CD4-positive, alpha-beta memory T cell (primary cell): ENCODE measurements around the gene MSI2. TPM values are rescaled to one million over a fixed set of nuclear protein-coding genes. Genes with fewer than 3 reads are reported as not detected.

Source experiments
- CTCF ChIA-PET: fragments of 350-600 bp; sonication (Branson Sonifier 250); formaldehyde crosslinking; loops from one replicate; lab custom pipeline; 2021; ENCODE audit warnings: inconsistent platforms; ENCODE audit not compliant: partially characterized antibody; lab: Charles Lee
- POLR2A ChIA-PET: fragments of 350-600 bp; sonication (Branson Sonifier 250); formaldehyde crosslinking; loops from one replicate; lab custom pipeline; 2021; ENCODE audit not compliant: partially characterized antibody; lab: Charles Lee
- DNase-seq, 5 donors: peaks; one replicate each; pipeline versions ENCODE4 v3.0.0 to v3.0.0-alpha.2; 2020 to 2022; ENCODE audit warnings: mixed read lengths in 1 of 5
- H3K27ac ChIP-seq: one replicate; pipeline ENCODE4 v1.7.0; 2013; ENCODE audit warnings: low read depth, low read length
- H3K27me3 ChIP-seq: 2 replicates; pipeline ENCODE4 v1.7.0; 2013; ENCODE audit warnings: mild to moderate bottlenecking, low read length, moderate library complexity; ENCODE audit not compliant: insufficient read depth
- H3K36me3 ChIP-seq: 2 replicates; pipeline ENCODE4 v1.7.0; 2013; ENCODE audit warnings: mild to moderate bottlenecking, low read length, moderate library complexity; ENCODE audit not compliant: insufficient read depth
- H3K4me1 ChIP-seq: 2 replicates; pipeline ENCODE4 v1.7.0; 2013; ENCODE audit warnings: mild to moderate bottlenecking, low read length, moderate library complexity; ENCODE audit not compliant: insufficient read depth
- H3K4me3 ChIP-seq, 2 donors: one replicate each; pipeline ENCODE4 v1.7.0; 2013; ENCODE audit warnings: low read length in 2 of 2, mild to moderate bottlenecking in 1 of 2
- H3K9me3 ChIP-seq, 2 donors: one replicate each; pipeline ENCODE4 v1.7.0; 2013; ENCODE audit warnings: low read length in 2 of 2, control low read depth in 1 of 2; ENCODE audit not compliant: control insufficient read depth in 1 of 2
- H3K27ac Mint-ChIP-seq, 7 donors: one replicate each; pipeline ENCODE4 v1.8.0; 2020 to 2021; ENCODE audit warnings: mixed read lengths in 7 of 7, mild to moderate bottlenecking in 6 of 7, inconsistent platforms in 3 of 7, moderate library complexity in 3 of 7
- H3K27me3 Mint-ChIP-seq, 2 donors: one replicate each; pipeline ENCODE4 v1.8.0; 2020 to 2021; ENCODE audit warnings: mixed read lengths in 2 of 2
- H3K36me3 Mint-ChIP-seq, 2 donors: one replicate each; pipeline ENCODE4 v1.8.0; 2020 to 2021; ENCODE audit warnings: mixed read lengths in 2 of 2, inconsistent platforms in 1 of 2, mild to moderate bottlenecking in 1 of 2
- H3K4me1 Mint-ChIP-seq, 4 donors: one replicate each; pipeline ENCODE4 v1.8.0; 2020 to 2021; ENCODE audit warnings: mixed read lengths in 4 of 4, mild to moderate bottlenecking in 1 of 4
- H3K4me3 Mint-ChIP-seq, 8 donors: one replicate each; pipeline ENCODE4 v1.8.0; 2020 to 2021; ENCODE audit warnings: mixed read lengths in 8 of 8, mild to moderate bottlenecking in 7 of 8, moderate library complexity in 6 of 8, inconsistent platforms in 3 of 8
- H3K9me3 Mint-ChIP-seq, 8 donors: one replicate each; pipeline ENCODE4 v1.8.0; 2020 to 2021; ENCODE audit warnings: mixed read lengths in 8 of 8, mild to moderate bottlenecking in 5 of 8, inconsistent platforms in 3 of 8, moderate library complexity in 1 of 8
- intact Hi-C: fragments of 100-400 bp; cut with micrococcal nuclease; formaldehyde crosslinking; loops from one replicate; pipeline ENCODE4 v1.15.1; 2023
- polyA plus RNA-seq, 2 donors: library from polyadenylated mRNA; unstranded; fragments of 300-500 nt; fragmentation: Illumina TruSeq; gene quantifications; one replicate each; pipeline ENCODE4 v1.2.3, GENCODE V29; 2021
- total RNA-seq, 2 experiments: library from RNA; stranded (reverse); gene quantifications; one replicate each; pipeline ENCODE4 v1.2.3, GENCODE V29; 2021

The MSI2 gene
- total and polyA plus RNA-seq, 4 experiments from 2014 or later, result 2.1 to 110 (median 55.3) TPM

DNA sequence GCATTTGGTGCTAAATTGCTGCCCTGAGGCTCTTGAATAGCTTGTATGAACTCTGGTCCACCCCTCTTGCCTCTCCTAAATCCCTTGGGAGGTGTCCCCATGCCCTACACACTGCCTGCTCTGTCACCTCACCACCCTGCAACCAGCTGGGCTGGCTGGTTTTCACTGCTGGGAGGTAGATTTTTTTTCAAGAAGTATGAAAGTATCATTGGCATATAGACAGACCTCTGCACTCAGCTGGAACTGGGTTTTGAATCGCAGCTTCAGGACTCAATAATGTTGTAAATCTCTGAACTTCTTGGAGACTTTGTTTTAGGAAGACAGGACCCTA, 184.9 kb downstream of the MSI2 start:
- H3K27ac Mint-ChIP-seq, result peak overlapping the region; percentile 54 to 94 (median 81)
- H3K4me1 ChIP-seq, result peaks cover 50% of the 10 kb centered on the region
- H3K27me3 ChIP-seq, result no peaks in the 10 kb centered on the region
- H3K4me1 Mint-ChIP-seq, result peaks cover 51 to 80% (median 60%) of the 10 kb centered on the region in 4 donors
- H3K27me3 Mint-ChIP-seq, result no peaks in the 10 kb centered on the region
- no peak overlapping the region for H3K4me3 ChIP-seq
- no peaks in the 10 kb centered on the region for H3K9me3 ChIP-seq
- peak overlapping the region; percentile 13 for H3K27ac ChIP-seq
- no peaks in the 10 kb centered on the region for H3K36me3 ChIP-seq
- intact Hi-C loops, result loop anchor here (5.0 kb wide), 2 partner anchors 184 to 199 kb away; partner anchors contain the start of gene MSI2
- CTCF ChIA-PET, result interaction anchor here (1.4 to 4.4 kb wide), 5 partner anchors 36 to 198 kb away, joined by 3 to 40 read pairs (median 7); no protein-coding TSS in a partner anchor
- no peak for DNase-seq
- H3K36me3 Mint-ChIP-seq, result peaks cover 2 to 13% of the 10 kb centered on the region in 2 donors
- no peaks in the 10 kb centered on the region for H3K9me3 Mint-ChIP-seq
- peak overlapping the region in 6 of 8 donors; percentile 0 to 73 (median 16) for H3K4me3 Mint-ChIP-seq
- POLR2A ChIA-PET, result interaction anchor here (1.0 to 1.8 kb wide), 3 partner anchors 11 to 198 kb away, joined by 3 to 5 read pairs (median 4); no protein-coding TSS in a partner anchor

GRCh38 chr17:57442401-57442823, 186.1 kb downstream of the MSI2 start:
- peak overlapping the region; percentile 46 for H3K27ac ChIP-seq
- CTCF ChIA-PET, result interaction anchor here (4.4 kb wide), 1 partner anchor 199 kb away, joined by 40 read pairs; no protein-coding TSS in a partner anchor

GRCh38 chr17:57442914-57443571, 186.7 kb downstream of the MSI2 start:
- Mint-ChIP-seq H3K27ac (peak overlapping the region; percentile 49 to 91 (median 85)), H3K27me3 (no peaks in the 10 kb centered on the region), H3K36me3 (peaks cover 2 to 5% of the 10 kb centered on the region in 2 donors), H3K4me3 (peak overlapping the region in 6 of 8 donors; percentile 8 to 72 (median 58)), H3K4me1 (peaks cover 50 to 72% (median 58%) of the 10 kb centered on the region in 4 donors), H3K9me3 (no peaks in the 10 kb centered on the region)
- CTCF ChIA-PET, result interaction anchor here (1.2 to 4.4 kb wide), 2 partner anchors 9 to 200 kb away, joined by 3 to 40 read pairs; no protein-coding TSS in a partner anchor
- DNase-seq, result peak; percentile 17 to 64 (median 41)
- Histone ChIP-seq H3K4me3 (no peak overlapping the region), H3K36me3 (no peaks in the 10 kb centered on the region), H3K27ac (peak overlapping the region; percentile 46), H3K4me1 (peaks cover 55% of the 10 kb centered on the region), H3K9me3 (no peaks in the 10 kb centered on the region), H3K27me3 (no peaks in the 10 kb centered on the region)
- POLR2A ChIA-PET, result interaction anchor here (0.8 kb wide), 1 partner anchor 13 kb away, joined by 3 read pairs; no protein-coding TSS in a partner anchor
- intact Hi-C loops, result loop anchor here (5.0 kb wide), 2 partner anchors 186 to 201 kb away; partner anchors contain the start of gene MSI2

More at GRCh38 chr17:57442401-57442823, 186.1 kb downstream of the MSI2 start:
- Mint-ChIP-seq H3K4me3 (peak overlapping the region in 4 of 8 donors; percentile 20 to 61 (median 54)), H3K27ac (peak overlapping the region; percentile 36 to 91 (median 78)), H3K36me3 (peaks cover 2 to 7% of the 10 kb centered on the region in 2 donors), H3K4me1 (peaks cover 50 to 73% (median 57%) of the 10 kb centered on the region in 4 donors), H3K9me3 (no peaks in the 10 kb centered on the region), H3K27me3 (no peaks in the 10 kb centered on the region)
- Histone ChIP-seq H3K4me3 (no peak overlapping the region), H3K9me3 (no peaks in the 10 kb centered on the region), H3K27me3 (no peaks in the 10 kb centered on the region), H3K36me3 (no peaks in the 10 kb centered on the region), H3K4me1 (peaks cover 50% of the 10 kb centered on the region)
- POLR2A ChIA-PET, result no interaction called here
- intact Hi-C loops, result loop anchor here (5.0 kb wide), 2 partner anchors 185 to 200 kb away; partner anchors contain the start of gene MSI2
- no peak for DNase-seq

DNA sequence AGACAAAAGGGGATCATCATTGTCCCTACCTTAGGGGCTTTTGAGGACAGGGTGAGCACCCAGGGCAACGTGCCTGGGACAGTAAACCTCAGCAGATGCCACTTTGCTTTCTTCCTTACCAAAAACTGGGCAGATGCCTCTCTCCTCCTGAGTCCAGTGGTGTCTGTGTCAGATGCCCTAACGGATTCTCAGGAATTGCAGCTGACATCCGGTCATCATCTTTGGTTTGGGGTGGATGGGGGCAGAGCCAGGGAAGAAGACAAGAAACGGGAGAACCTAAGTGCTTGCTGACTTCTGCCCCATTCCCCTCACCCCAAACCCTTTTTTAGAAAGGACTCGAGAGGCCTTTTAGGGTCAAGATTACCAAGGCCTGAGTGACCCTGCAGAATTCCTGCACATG, 187.5 kb downstream of the MSI2 start:
- H3K4me1 ChIP-seq, result peaks cover 55% of the 10 kb centered on the region
- Mint-ChIP-seq H3K27me3 (no peaks in the 10 kb centered on the region), H3K9me3 (no peaks in the 10 kb centered on the region), H3K4me3 (no peak overlapping the region), H3K4me1 (peaks cover 49 to 74% (median 58%) of the 10 kb centered on the region in 4 donors), H3K27ac (peak overlapping the region in 3 of 7 donors; percentile 32 to 90 (median 85)), H3K36me3 (peaks cover 2 to 5% of the 10 kb centered on the region in 2 donors)
- ChIA-PET POLR2A (interaction anchor here (0.8 kb wide), 1 partner anchor 12 kb away, joined by 3 read pairs; no protein-coding TSS in a partner anchor), CTCF (interaction anchor here (1.2 kb wide), 1 partner anchor 8 kb away, joined by 3 read pairs; no protein-coding TSS in a partner anchor)
- H3K27me3 ChIP-seq, result no peaks in the 10 kb centered on the region
- DNase-seq, result no peak
- intact Hi-C loops, result loop anchor here (5.0 kb wide), 2 partner anchors 186 to 201 kb away; partner anchors contain the start of gene MSI2
- no peak overlapping the region for H3K4me3 ChIP-seq
- H3K9me3 ChIP-seq, result no peaks in the 10 kb centered on the region
- H3K27ac ChIP-seq, result no peak overlapping the region
- H3K36me3 ChIP-seq, result no peaks in the 10 kb centered on the region

- Mint-ChIP-seq H3K9me3 (no peaks in the 10 kb centered on the region), H3K36me3 (peaks cover 2 to 5% of the 10 kb centered on the region in 2 donors), H3K27ac (peak overlapping the region in 3 of 7 donors; percentile 1 to 47 (median 35)), H3K4me3 (no peak overlapping the region), H3K27me3 (no peaks in the 10 kb centered on the region), H3K4me1 (peaks cover 40 to 72% (median 50%) of the 10 kb centered on the region in 4 donors)
- Histone ChIP-seq H3K36me3 (no peaks in the 10 kb centered on the region), H3K27me3 (no peaks in the 10 kb centered on the region), H3K27ac (no peak overlapping the region), H3K4me3 (no peak overlapping the region), H3K4me1 (peaks cover 46% of the 10 kb centered on the region), H3K9me3 (no peaks in the 10 kb centered on the region)
- CTCF ChIA-PET, result interaction anchor here (1.1 to 1.2 kb wide), 2 partner anchors 19 to 202 kb away, joined by 3 read pairs; no protein-coding TSS in a partner anchor
- no peak for DNase-seq
- intact Hi-C loops, result loop anchor here (5.0 kb wide), 2 partner anchors 188 to 203 kb away; partner anchors contain the start of gene MSI2
- POLR2A ChIA-PET, result no interaction called here
Observed at GRCh38 chr17:57444682-57445450, 188.5 kb downstream of the MSI2 start.

DNA sequence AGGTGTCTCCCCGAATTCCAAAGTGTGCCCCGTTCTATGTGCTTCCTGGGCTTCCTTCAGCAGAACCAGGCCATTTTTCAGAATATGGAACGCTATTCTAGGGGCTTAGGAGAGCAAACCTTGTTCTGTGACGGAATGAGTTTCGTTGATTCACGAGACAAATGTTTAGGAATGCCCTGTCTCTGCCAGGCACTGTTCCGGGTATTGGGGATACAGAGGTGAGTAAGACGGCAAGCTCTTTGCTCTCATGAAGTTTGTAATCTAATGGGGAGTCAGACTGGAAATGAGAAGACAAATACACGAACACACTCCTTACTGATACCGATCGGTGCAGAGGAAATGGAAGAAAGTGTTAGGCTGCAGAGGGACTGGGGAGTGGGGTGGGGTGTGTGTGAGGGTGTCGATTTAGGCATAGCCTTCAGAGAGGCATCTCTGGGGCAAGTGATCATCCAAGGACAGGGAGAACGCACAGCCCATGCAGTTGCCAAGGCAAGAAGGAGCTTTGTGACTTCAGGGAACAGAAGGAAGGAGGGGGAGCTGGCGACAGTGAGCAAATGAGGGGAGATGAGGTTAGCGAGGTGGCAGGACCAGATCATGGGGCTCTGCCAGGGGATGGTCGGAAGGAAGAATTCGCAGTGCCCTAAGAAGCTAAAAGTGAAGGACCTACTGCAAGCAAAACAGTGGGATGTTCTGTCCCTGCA, 189.6 kb downstream of the MSI2 start:
- H3K4me3 ChIP-seq, result no peak overlapping the region
- H3K36me3 ChIP-seq, result no peaks in the 10 kb centered on the region
- no peak overlapping the region for H3K27ac ChIP-seq
- Mint-ChIP-seq H3K4me1 (peaks cover 32 to 64% (median 42%) of the 10 kb centered on the region in 4 donors), H3K27me3 (no peaks in the 10 kb centered on the region), H3K4me3 (no peak overlapping the region), H3K9me3 (no peaks in the 10 kb centered on the region), H3K36me3 (peaks cover 3 to 5% of the 10 kb centered on the region in 2 donors), H3K27ac (no peak overlapping the region)
- intact Hi-C loops, result no loop called here
- DNase-seq, result no peak
- H3K27me3 ChIP-seq, result no peaks in the 10 kb centered on the region
- H3K4me1 ChIP-seq, result peaks cover 39% of the 10 kb centered on the region
- ChIA-PET POLR2A (no interaction called here), CTCF (interaction anchor here (0.6 to 1.2 kb wide), 4 partner anchors 11 to 226 kb away, joined by 3 read pairs; no protein-coding TSS in a partner anchor)
- no peaks in the 10 kb centered on the region for H3K9me3 ChIP-seq
